ENCODE results near the gene IL4R.

IL4R gene

DNA sequence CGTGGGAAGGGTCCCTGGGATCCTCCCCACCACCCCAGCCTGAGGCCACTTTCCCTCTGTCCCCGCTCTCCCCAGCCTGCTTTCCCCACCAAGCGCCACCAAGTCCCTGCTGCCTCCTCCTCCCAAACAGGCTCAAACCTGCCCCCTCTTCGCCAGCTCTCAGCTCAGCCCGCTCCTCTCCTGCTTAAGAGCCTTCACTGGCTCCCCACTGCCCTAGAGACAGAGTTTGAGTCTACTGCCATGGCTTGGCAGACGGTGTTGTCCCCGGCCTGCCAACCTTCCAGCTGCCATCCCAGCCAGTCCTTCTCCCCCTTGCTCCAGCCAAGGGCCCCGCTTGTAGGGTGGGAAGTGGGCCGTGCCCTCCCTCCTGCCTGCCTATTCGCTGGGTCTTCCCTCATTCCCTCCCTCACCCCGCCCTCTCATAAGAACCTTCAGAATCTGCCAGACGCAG lies 11.1 kb downstream of the IL4R start:
- Histone ChIP-seq H3K79me2 (ENCODE audit: insufficient read depth, low read depth) (no peaks in the 10 kb centered on the region), H3K4me3 (IDR thresholded peaks at IDR 0.05; ENCODE audit: insufficient read depth, low read depth, low read length) (no peak overlapping the region), H3K27me3 (ENCODE audit: insufficient read depth, low read depth) (no peaks in the 10 kb centered on the region), H3K9ac (no peak overlapping the region), H3K4me1 (ENCODE audit: low read depth, poor library complexity, severe bottlenecking) (peaks cover 12% of the 10 kb centered on the region), H4K20me1 (ENCODE audit: insufficient read depth) (no peaks in the 10 kb centered on the region; the same call in 1 of the 2 replicates), H2AFZ (ENCODE audit: low read depth) (no peak overlapping the region), H3K36me3 (ENCODE audit: insufficient read depth) (no peaks in the 10 kb centered on the region), H3K27ac (no peak overlapping the region), H3K4me2 (no peak overlapping the region)
- TF ChIP-seq, protein P1, sequence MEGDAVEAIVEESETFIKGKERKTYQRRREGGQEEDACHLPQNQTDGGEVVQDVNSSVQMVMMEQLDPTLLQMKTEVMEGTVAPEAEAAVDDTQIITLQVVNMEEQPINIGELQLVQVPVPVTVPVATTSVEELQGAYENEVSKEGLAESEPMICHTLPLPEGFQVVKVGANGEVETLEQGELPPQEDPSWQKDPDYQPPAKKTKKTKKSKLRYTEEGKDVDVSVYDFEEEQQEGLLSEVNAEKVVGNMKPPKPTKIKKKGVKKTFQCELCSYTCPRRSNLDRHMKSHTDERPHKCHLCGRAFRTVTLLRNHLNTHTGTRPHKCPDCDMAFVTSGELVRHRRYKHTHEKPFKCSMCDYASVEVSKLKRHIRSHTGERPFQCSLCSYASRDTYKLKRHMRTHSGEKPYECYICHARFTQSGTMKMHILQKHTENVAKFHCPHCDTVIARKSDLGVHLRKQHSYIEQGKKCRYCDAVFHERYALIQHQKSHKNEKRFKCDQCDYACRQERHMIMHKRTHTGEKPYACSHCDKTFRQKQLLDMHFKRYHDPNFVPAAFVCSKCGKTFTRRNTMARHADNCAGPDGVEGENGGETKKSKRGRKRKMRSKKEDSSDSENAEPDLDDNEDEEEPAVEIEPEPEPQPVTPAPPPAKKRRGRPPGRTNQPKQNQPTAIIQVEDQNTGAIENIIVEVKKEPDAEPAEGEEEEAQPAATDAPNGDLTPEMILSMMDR (conservative IDR thresholded peaks at IDR 0.05; ENCODE audit: low read depth, low read length), result no peak

DNA sequence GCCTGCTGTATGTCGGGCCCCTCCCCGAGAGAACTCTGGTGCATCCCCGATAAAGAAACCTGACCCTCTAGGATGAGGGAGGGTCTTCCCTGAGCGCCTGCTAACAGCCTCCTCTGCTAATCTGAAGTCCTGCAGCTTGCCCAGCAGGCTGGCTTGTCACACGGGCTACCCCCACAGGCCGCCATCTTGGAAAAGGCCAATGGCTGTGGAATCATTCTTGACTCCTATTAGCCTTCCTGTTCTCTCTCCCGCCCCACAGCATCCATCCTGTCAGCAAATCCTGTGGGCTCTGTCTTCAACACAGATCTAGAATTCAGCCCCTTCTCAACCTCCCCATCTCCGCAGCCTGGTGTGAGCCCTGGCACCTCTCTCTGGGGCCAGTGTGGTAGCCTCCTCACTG lies 12.0 kb downstream of the IL4R start:
- Histone ChIP-seq H3K79me2 (ENCODE audit: insufficient read depth, low read depth) (no peaks in the 10 kb centered on the region), H3K4me1 (ENCODE audit: low read depth, poor library complexity, severe bottlenecking) (peaks cover 12% of the 10 kb centered on the region), H3K9ac (no peak overlapping the region), H3K27me3 (ENCODE audit: insufficient read depth, low read depth) (no peaks in the 10 kb centered on the region), H3K4me3 (IDR thresholded peaks at IDR 0.05; ENCODE audit: insufficient read depth, low read depth, low read length) (no peak overlapping the region), H4K20me1 (ENCODE audit: insufficient read depth) (no peaks in the 10 kb centered on the region), H3K27ac (no peak overlapping the region), H2AFZ (ENCODE audit: low read depth) (no peak overlapping the region), H3K36me3 (ENCODE audit: insufficient read depth) (no peaks in the 10 kb centered on the region), H3K4me2 (no peak overlapping the region)
- TF ChIP-seq, protein P1 (conservative IDR thresholded peaks at IDR 0.05; ENCODE audit: low read depth, low read length), result no peak

DNA sequence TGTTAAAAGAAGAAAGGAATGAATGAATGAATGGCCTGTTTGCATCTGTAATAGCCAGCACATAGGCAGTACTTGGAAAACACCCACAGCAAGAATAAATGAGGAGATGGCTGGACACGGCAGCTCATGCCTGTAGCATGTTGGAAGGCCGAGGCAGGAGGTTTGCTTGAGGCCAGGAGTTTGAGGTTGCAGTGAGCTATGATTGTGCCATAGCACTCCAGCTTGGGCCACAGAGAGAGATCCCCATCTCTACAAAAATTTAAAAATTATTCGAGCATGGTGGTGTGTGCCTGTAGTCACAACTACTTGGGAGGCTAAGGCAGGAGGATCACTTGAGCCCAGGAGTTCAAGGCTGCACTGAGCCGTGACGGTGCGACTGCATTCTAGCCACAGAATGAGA lies 12.5 kb downstream of the IL4R start:
- H3K27me3 ChIP-seq (ENCODE audit: insufficient read depth, low read depth), result no peaks in the 10 kb centered on the region
- H3K9ac ChIP-seq, result no peak overlapping the region
- no peak overlapping the region for H3K4me3 ChIP-seq (IDR thresholded peaks at IDR 0.05; ENCODE audit: insufficient read depth, low read depth, low read length)
- no peak overlapping the region for H3K4me2 ChIP-seq
- no peaks in the 10 kb centered on the region for H4K20me1 ChIP-seq (ENCODE audit: insufficient read depth)
- TF ChIP-seq, protein P1 (conservative IDR thresholded peaks at IDR 0.05; ENCODE audit: low read depth, low read length), result no peak
- H3K27ac ChIP-seq, result no peak overlapping the region
- peaks cover 12% of the 10 kb centered on the region for H3K4me1 ChIP-seq (ENCODE audit: low read depth, poor library complexity, severe bottlenecking)
- H2AFZ ChIP-seq (ENCODE audit: low read depth), result no peak overlapping the region
- no peaks in the 10 kb centered on the region for H3K36me3 ChIP-seq (ENCODE audit: insufficient read depth)
- H3K79me2 ChIP-seq (ENCODE audit: insufficient read depth, low read depth), result no peaks in the 10 kb centered on the region

DNA sequence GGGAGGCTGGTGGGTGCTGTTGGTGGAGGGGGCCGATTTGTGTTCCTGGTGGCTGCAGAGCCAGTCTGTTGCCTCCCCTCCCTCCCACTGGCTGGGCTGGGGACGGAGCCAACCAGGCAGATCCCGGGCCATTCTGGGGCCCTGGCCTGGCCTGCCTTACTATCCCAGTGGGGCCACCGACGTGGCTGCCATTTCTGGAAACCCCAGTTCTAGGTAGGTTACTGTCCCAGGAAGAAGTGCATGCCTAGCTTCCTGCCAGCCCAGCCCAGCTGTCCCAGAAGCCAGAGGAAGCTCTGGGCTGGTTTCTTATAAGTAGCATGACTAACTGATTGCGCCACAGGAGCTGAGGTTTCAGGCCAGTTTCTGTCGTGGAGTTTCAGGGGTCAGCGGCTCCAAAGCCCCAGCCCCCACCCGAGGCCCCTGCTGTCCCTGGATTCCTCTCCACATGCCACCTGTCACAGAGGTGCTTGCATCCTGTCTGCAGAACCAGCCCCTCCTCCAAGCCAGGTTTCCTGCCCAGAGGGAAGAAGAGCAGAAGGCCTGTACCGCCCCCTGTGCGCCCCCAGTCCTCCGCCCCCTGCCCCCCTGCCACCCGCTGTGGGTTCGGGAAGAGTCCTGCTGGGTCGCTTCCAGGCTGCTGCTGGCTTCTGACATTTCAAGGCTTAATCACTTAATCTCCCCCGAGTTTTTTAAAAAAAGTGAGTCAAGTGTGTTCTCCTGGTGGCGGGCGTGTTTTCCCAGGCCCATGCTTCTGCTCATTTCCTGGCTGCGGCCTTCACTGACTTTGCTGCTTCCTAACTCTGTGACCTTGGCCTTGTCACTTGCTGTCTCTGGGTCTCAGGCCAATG lies 13.2 kb downstream of the IL4R start:
- TF ChIP-seq, protein P1 (conservative IDR thresholded peaks at IDR 0.05; ENCODE audit: low read depth, low read length), result no peak
- Histone ChIP-seq H3K4me1 (ENCODE audit: low read depth, poor library complexity, severe bottlenecking) (peaks cover 12% of the 10 kb centered on the region), H4K20me1 (ENCODE audit: insufficient read depth) (no peaks in the 10 kb centered on the region), H3K36me3 (ENCODE audit: insufficient read depth) (no peaks in the 10 kb centered on the region), H3K27ac (no peak overlapping the region), H3K4me3 (IDR thresholded peaks at IDR 0.05; ENCODE audit: insufficient read depth, low read depth, low read length) (no peak overlapping the region), H3K27me3 (ENCODE audit: insufficient read depth, low read depth) (no peaks in the 10 kb centered on the region), H3K79me2 (ENCODE audit: insufficient read depth, low read depth) (no peaks in the 10 kb centered on the region), H3K9ac (no peak overlapping the region), H2AFZ (ENCODE audit: low read depth) (no peak overlapping the region), H3K4me2 (no peak overlapping the region)

Data from KMS-11 (cell line).